Kidney glomerular epithelial cell (primary cell): ENCODE results near the gene MYCBP.
A peak's percentile ranks its signal among the peaks of the same experiment; 100 is the strongest.
"Not testable (repeated sequence)": the region's sequence is repeated elsewhere in the genome, so short reads cannot be mapped to it uniquely, and the experiment has no call there.

ENCODE experiments used
- DNase-seq: peaks from one replicate; lab custom pipeline; 2025; lab: John Stamatoyannopoulos, UW

Gene MYCBP, protein sequence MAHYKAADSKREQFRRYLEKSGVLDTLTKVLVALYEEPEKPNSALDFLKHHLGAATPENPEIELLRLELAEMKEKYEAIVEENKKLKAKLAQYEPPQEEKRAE

DNA sequence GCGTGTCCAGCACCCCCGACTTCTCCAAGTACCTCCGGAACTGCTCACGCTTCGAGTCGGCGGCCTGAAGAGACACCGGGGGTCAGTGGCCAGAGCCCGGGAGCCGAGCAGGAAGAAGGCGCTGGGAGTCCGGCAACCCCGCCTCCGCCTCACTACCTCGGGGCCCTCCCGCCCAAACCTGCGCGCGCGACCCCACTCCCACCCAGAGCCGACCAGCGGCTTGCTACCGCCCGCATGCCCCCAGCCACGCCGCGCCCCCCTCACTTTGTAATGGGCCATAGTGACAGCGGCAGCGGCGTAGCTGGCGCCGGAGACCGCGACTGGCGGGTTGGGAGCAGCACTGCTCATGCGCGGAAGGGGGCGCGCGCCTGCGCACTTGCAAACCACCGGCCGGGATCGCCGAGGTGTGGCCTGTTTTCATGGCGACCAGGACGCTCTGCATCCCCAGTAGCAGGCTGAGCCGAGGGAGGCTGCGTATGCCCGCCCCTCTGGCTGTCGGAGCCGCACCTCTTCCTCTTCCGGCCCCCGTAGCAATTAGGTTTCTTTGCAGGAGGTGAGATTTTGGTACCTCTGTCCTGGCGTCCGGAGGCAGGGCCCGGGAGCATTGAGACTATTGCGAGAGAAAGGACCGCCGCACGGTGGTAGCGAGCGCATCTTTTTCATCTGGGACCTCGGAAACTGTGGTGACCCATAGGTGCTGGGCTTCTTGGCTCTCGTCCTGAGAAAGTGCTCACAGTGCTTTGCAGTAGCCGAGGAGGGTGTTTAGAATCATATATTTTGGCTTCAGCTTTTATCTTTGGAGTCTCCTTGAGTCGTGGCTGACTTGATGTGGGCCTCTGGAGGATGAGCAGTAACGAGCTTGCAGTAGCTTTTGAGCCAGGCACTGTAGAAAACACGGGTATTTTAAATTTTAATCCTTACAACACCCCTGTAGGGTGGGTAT is at the start of gene MYCBP:
Gene MYCBP, minus strand, starts transcription at position 322 of the 943 bp plus-strand sequence. Its CDS starts 43 bp downstream, at position 279.
- peak; percentile 96 for DNase-seq

DNA sequence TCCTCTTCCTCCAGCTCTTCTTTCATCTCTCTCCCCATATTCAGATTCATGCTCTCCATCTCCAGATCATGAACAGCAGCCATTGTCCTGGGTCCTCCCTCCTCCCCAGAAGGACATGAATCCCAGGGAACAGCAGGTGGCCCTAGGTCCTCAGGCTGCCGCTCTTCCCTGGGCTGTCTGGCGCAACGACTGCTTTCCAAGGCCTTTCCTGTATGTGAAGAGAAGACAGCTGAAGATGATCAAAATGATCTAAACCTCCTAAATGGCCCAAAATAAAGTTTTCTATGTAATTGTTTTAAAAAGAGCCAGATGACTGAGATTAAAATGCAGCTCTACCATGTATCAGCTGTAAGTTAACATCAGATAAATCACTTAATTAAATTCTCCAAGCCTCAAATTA is 46.0 kb upstream of the MYCBP start:
- no peak for DNase-seq

DNA sequence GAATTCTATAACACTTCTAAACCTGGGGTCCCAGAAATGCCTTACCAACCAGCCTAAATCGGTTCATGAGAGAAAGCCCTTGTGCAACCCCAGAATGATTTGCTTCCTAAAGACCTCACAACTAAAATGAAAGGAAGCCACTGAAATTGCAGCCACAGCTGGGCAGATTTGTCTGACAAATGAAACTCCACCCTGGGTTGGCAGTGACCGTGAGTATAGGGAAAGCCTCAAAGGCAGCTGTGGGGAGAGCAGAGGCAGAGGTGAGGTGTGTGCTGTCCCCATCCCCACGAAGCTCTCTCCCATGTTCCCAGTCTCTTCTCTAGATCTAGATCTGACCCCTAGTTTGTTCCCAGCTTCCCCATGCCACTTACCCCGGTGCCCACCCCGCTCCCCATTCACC is 45.4 kb upstream of the MYCBP start:
- DNase-seq: no peak

DNA sequence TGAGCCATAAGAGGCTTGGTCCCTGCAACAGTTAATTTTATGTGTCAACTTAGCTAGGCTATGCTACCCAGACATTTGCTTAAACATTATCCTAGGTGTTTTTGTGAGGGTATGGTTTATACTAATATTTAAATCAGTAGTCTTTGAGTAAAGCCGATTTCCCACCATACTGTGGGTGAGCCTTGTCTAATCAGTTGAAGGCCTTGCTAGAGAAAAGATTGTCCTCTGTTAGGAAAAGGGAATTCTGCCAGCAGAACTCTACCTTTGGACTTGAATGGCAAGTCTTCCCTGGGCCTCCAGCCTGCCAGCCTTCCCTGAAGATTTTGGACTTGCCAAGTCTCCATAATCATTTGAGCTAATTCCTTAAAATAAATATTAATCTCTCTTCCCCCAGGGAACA is 44.6 kb upstream of the MYCBP start:
- DNase-seq: no peak

DNA sequence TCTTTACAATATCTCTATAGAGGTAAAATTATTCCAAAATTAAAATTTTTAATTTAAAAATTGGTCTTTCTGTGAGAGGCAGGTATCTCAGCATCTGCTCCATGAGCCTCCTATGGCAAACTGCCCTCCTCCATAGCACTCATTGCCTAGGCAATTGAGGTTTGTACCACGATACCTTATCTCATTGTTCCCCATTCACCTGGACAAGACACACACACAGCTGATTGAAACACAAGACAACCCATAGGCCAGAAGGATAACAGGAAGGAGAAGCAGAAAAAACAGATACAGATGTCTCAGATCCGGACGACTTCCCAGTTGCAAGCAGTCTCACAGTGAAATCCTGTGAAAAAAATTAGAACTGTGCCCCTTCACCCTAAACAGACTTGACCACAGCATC is 44.2 kb upstream of the MYCBP start:
- no peak for DNase-seq

DNA sequence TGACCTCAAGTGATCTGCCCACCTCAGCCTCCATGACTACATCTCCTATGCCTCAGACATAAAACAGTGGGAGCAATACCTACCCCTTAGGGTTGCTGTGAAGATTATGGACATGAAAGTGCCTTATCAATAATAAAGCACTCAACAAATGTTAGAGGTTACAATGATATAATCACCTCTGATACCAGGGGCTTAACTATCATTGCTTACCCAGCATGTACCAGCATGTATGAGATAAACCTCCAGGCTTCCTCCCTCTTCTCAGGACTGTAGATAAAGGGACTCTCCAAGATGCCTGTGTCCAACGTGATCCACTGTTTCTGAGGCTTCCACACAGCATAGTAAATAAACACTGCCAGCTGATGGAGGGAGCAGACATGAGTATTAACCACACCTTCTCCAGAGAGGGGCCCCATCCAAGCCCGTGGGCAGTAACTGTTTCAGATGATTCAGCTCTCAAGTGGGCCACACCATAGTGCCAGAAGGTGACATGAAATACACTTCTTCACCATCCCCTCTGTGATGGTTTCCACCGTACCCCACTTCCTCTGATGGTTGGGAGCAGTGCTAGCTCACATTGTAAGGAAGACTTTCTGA is 42.3 kb upstream of the MYCBP start:
- no peak for DNase-seq

DNA sequence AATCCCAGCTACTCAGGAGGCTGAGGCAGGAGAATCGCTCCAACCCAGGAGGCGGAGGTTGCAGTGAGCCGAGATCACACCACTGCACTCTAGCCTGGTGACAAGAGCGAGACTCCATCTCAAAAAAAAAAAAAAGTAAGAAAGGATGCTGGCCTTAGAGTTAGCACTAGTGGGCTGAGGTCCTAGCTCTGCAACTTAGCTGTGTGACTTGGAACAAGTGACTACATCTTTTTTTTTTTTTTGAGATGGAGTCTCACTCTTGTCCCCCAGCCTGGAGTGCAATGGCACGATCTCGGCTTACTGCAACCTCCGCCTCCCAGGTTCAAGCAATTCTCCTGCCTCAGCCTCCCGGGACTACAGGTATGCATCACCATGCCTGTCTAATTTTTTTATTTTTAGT is 41.8 kb upstream of the MYCBP start:
- not testable (repeated sequence) for DNase-seq

DNA sequence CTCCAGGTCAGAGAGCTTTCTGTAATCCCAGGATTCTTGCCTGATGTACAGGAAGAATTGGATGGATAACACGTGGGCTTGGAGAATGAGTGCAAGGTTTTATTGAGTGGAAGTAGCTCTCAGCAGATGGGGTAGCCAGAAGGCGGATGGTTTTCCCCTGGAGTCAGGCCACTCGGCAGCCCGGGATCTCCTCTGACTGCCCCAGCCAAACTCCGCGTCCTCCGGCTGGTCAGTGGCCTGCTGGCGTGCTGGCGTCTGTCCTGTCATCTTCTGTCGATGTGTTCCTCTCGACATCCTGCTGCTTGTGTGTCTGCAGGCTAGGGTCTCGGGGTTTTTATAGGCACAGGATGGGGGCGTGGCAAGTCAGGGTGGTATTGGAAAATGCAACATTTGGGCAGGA is 35.7 kb upstream of the MYCBP start:
- DNase-seq: no peak

DNA sequence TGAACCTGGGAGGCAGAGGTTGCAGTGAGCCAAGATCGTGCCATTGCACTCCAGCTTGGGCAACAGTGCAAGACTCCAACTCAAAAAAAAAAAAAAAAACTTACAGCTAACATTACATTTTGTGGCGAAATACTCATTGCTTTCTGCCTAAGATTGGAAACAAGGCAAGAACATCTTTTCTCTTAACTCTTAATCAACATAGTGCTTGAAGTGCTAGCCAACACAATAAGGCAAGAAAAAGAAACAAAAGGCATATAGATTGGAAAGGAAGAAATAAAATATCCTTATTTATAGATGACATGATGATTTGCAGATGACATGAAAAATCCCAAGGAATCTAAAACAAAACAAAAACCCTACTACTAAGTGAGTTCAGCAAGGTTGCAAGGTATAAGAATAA is 32.8 kb upstream of the MYCBP start:
- DNase-seq: no peak

DNA sequence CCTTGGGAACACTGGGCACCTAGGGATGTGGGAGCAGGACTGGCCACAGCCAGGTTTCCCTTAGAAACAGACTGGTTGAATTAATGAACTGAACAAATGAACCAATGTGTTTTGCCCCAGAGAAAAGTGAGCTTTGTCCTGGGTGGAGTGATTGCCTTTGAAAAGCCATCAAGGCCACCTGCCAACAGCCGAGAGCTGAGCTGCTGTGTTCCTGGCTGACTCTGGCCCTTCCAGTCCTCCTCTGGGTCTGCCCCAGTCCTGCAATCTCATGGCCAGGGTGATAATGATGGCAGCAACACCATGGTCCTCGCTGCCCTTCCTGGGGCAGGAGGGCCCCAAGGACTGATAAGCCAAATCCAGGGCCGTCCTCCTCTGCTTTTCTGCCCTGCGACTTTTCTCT is 26.4 kb upstream of the MYCBP start:
- DNase-seq: no peak

DNA sequence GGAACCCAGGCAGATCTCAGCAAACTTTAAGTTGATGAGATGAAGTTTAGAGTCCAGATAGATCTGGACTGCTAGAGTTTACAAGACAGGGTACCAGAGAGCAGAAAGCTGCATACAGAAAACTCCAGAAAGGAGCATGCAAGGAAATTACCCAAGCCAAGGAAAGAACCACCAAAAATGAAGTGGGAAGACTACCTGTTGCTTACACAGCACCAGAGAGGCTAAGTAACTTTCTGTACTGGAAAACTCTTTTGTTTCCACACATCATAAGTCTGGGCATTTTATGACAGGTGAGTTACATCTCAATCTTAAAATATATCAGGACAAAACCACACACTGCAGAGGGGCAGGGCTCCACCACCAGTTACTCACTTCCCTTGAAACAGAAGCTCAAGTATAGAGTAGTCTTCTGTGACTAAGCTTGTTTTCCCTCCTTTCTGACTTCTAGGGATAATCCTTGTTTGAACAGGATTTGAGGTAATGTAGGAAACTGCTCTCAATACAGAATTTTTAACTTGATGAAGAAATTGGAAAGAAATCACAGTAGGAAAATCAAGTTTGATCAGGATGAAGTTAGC is 25.6 kb upstream of the MYCBP start:
- DNase-seq: no peak

DNA sequence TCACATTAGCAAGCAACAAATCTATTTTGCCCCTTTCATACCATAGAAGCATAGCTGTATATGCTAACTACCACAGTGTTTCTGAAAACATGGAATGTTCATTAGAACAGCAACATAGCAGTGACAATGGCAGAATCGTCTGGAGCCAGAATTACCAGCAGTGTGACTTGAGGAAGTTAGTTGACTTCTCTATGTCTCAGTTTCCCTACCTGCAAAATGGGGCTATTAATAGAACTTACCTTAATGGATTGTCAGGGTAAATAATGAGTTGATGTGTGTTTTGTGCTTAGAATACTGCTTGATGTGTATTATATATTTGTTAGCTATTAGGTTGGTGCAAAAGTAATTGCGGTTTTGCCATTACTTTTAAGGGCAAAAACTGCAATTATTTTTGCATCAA is 23.0 kb upstream of the MYCBP start:
- no peak for DNase-seq

DNA sequence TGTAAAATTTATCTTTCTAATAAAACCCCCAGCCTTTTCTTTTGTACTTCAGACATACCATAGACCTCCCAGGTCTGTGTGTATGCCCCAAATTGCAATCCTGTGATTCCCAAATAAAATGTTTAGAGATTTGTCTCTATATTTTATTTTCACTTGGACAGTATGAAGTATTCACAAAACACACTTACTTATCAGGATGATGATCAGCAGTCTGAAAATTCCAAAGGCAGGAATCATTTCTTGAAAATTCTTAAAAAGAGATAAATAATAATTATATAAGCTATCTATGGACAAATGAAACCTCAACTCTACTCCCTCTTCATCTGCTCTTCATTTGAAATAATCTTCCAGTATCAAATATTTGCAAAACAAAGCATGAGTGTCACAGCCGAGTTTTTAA is 19.8 kb upstream of the MYCBP start:
- DNase-seq: no peak

DNA sequence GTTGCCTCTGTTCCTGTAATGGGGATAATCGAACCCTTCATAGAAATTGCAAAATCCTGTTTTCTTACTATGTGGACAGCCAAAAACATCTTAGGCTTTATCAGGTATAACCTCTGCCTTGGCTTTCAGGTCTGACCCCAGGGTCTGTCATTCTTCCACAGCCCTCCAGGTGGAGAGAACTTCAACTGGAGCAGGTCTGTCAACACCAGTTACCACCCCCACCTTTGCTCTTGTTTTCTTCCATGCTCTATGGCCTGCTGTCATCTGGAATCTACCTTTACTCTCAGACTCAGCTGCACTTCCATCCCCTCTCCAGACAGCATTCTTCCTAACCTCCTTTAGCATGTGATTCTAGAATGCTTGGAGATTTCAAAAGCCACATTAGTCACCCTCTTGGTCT is 18.6 kb upstream of the MYCBP start:
- DNase-seq: no peak

DNA sequence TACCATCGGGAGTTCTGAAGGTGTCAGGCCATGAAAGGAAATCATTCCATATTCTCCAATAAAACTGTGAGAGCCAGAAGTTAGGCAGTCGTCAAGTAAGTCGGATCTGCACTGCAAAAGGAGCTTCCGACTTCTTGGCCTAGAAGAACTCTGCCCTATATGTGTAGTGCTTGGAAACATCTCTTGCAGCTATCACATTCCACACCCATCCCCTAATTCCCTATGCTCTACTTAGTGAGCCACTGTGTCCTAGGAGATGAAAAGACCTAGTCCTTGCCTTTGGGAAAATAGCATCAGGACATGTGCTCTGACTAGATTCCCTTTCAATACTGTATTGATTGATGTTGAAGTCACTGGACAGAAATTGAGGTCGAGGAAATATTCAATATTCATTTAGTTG is 16.4 kb upstream of the MYCBP start:
- DNase-seq: no peak

DNA sequence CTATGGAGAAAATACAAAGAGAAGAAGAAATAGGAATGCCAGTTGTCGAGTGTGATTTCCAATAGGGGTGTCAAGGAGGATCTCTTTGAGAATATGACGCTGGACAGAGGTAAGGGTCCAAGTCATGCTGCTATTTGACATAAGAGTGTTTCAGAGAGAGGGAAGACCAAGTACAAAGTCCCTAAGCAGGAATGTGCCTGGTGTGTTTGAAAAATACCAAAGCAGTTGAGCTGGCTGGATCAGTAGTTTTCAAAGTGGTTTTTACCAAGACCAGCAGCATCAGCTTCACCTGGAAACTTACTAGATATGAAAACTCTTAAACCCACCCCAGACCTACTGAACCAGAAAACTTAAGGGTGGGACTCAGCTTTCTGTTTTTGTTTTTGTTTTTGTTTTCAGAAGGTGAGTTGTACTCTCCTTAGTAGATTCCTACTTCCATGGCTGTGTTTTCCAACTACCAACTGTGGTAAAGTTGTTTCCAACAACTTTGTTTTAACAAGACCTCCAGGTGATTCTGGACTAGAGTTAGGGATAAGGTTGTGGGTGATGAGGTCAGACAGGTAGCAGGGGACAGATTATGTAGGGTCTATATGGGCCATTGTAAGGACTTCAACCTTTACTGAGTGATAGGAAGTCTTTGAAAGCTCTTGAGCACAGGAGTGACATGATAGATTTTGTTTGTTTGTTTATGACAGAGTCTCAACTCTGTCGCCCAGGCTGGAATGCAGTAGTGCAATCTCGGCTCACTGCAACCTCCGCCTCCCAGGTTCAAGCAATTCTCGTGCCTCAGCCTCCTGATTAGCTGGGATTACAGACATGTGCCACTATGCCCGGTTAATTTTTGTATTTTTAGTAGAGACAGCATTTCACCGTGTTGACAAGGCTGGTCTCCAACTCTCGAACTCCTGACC is 15.5 kb upstream of the MYCBP start:
- DNase-seq: no peak

DNA sequence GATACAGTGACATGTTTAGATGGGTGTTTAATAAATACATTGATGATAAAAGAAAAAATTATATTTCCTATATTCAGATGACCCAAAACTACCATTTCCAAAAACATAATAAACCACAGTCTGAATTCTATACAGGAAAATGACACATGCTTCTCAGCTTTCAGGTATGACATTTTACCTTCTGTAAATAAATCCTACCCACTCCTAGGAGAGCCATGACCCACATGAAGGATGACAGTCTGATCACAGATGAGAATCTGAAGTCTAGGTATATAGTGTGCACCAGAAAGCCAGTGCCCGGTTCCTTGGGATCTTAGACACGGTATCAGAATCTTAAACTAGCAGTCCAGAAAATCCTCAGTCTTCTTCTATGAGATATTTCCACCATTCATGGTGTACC is 11.9 kb upstream of the MYCBP start:
- no peak for DNase-seq

DNA sequence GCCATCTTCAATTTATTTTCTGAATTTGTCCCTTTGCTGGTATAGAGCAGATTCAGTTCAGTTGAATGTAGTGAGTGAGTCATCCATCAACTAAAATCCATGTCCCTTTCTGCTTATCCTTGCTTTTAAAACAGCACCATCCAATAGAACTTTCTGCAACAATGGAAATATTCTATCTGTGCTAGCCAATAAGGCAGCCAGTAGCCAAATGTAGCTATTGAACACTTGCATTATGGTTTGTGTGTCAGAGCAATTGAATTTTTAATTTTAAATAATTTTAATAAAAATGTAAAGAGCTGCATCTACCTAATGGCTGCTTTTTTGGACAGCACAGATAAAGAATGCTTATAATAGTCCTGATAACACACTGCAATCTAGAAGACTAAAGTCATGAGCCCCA is 8.3 kb upstream of the MYCBP start, which contains the start of gene GJA9:
Gene GJA9, minus strand, starts transcription at position 101 of the 400 bp plus-strand sequence. CDS start 5,489 bp downstream, outside the sequence.
- no peak for DNase-seq

DNA sequence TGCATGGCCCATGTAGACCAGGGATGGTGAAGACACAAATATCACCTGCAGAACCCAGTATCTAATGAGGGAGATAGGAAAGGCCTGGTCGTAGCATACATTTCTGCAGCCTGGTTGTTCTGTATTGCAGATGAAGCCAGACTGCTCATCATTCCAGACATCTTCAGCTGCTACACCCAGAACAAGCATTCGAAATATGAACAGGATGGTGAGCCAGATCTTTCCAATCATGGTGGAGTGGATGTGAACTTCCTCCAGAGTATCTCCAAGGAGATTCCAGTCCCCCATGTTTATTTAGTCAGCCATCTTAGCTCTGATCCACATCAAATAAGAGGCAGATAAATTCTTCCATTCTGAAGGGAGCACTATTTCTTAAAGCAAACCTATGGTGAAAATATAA is 2.7 kb upstream of the MYCBP start:
- no peak for DNase-seq

DNA sequence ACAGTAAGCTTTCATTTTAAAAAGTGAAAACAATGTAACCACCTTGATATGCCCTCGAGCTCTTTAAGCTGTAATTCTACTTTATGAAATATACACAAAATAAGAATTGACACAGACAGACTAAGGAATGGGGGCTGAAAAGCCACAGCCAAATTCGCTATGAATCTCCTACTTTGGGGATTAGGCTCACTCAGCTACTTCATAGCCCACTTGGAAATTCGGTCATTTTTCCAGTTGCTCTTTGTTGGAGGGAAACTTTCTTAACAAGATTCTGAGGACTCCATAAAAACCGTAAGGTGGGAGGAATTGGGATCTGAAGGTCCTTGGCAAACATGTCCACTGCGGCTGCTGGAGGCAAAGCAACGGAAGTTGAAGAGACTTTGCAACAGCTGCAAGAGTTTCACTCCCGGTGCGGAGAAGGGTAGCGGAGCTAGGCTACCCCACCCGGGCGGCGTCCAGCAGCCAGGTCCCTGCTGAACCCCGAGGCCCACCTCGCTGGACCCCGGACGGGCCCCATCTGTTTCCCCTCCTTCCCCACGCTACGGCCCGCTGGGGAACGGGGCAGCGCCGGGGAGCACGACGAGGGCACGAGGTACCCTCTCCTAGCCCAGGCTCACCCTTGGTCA is 634 bp downstream of the MYCBP start:
- no peak for DNase-seq

DNA sequence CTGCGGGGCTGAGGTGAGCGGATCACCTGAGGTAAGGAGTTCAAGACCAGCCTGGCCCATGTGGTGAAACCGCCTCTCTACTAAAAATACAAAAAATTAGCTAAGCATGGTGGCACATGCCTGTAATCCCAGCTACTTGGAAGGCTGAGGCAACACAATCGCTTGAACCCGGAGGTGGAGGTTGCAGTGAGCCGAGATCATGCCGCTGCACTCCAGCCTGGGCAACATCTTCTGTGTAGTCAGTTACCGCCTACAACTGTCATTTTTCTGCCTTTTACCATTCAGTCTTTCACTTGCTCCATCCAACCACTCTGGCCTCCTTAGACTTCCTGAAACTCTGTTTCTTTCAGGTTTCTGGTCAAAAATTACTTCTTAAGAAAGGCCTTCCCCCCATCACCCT is 2.2 kb downstream of the MYCBP start:
- no peak for DNase-seq
